RPMI7951 (cell line): ENCODE data around the gene CNTN5. TPM values are rescaled to one million over a fixed set of nuclear protein-coding genes. Genes with fewer than 3 reads are reported as not detected.
"Not testable (repeated sequence)": the region's sequence is repeated elsewhere in the genome, so short reads cannot be mapped to it uniquely, and the experiment has no call there.

Experiments
- DNase-seq: peaks from one replicate; pipeline ENCODE4 v3.0.0-alpha.2; 2012; ENCODE audit warnings: low read depth
- total RNA-seq: library from RNA; depleted of rRNA; stranded (reverse); fragments of >200 nt; shearing (Covaris generic); gene quantifications from 2 replicates; pipeline ENCODE4 v1.2.3, GENCODE V29; 2014

Gene CNTN5
- total RNA-seq, 1 experiment from 2014 or later: not detected

GRCh38 chr11:99275521-99275920 is 254.8 kb downstream of the CNTN5 start:
- DNase-seq: no peak

DNA sequence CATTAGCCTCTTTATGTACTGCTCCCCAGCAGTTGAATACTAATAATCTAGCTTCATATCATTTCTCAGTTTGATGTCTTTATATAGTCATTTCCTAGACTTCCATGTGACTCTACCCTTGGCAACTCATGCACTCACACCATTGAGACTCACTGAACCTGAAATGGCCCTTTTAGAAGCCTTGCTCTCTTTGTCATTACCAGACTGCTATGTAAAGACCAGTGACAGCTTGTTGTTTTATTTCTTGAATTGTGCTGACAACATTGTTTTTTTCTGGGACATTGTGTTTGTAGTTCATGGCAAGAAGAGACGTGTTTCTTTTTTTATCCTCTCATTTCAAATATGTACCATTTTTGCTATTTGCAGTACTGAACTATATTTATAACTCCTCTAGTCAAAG is 256.5 kb downstream of the CNTN5 start:
- DNase-seq: no peak

GRCh38 chr11:99279266-99279665 is 258.5 kb downstream of the CNTN5 start:
- DNase-seq: no peak

- DNase-seq: no peak
These were observed 260.6 kb downstream of the CNTN5 start for GRCh38 chr11:99281331-99281730.

- not testable (repeated sequence) for DNase-seq
These were observed 277.2 kb downstream of the CNTN5 start for GRCh38 chr11:99297925-99298324.

DNA sequence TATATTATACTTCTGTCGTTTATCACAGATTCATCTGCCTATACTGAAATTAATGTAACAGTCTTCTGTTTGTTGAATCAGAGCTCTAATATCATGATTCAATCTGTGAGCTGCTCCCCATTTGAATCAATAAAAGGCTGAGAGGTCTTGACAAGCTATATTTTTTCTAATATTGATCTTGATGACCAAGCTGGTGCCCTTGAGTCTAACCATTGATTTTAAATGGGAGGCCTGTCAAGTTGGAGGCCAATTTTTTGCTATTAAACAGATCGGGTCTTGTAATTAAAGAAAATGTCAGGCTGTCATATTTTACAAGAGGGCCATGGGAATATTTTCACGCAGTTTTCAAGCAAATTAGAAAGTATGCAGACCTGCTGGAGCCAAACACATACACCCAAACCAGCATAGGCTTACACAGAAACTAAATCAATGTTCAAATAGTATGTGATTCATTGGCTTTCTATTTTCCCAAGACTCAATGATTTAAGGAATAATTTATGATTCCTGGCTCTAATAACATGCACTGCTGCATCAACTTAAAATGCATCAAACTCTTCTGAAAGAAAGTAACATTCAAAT is 286.9 kb downstream of the CNTN5 start:
- no peak for DNase-seq

- no peak for DNase-seq
These were observed 291.1 kb downstream of the CNTN5 start for GRCh38 chr11:99311870-99312269.

GRCh38 chr11:99316776-99317520 is 296.2 kb downstream of the CNTN5 start:
- peak; percentile 39 for DNase-seq

- no peak for DNase-seq
These were observed 300.1 kb downstream of the CNTN5 start for GRCh38 chr11:99320769-99321290.

DNA sequence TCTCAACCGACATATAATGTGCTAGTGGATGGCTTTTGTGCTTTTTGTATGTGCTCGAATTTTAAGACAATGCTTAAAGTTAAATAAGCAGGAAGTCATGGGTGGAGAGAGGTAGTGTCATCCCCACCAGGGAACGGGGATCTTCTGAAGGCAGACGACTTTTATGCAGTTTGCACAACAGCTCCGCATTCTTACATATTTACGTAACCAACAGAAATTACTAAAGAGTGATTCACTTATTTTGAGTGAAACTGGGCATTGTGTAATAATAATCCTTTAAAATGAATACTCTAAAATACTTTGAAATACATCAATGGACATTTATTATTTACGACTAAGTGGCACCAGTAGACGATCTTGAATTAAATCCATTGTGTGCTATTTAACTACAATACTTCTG is 305.1 kb downstream of the CNTN5 start:
- peak; percentile 72 for DNase-seq

DNA sequence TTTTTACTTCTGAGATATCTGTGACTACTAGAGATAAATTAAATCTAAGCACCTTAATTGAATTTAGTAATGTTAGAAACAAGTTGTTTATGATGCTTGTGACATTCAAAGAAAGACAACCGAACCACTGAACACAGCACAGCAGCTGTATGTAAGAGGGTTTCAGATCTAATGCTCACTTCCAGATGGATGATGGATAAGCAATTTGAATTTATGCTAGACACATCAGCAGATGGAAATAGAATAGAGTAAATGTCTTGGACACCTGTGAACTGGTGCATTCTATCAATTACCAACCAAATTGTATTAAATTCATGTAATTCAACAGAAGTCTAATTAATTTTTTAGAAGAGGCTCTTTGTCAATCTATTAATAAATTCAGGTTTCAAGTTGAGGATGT is 306.3 kb downstream of the CNTN5 start:
- no peak for DNase-seq

DNA sequence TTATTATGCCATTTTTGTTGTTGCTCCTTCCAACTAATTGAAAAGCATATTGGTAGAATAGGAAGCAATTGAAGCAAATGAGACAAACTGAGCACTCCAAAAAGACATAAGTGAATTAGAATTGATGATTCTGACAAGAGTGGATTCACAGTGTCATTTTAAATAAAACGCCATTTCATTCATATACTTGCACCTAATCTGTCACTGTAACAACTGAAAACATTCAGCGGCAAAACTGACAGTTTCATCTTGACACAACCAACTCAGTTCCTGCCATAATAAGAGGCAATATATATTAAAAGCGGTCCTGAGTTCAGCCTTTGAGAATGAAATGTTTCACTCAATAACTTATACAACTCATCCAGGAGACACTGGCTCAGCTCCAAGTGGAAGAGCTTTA is 306.8 kb downstream of the CNTN5 start:
- DNase-seq: no peak

GRCh38 chr11:99333621-99334020 is 312.9 kb downstream of the CNTN5 start:
- no peak for DNase-seq

DNA sequence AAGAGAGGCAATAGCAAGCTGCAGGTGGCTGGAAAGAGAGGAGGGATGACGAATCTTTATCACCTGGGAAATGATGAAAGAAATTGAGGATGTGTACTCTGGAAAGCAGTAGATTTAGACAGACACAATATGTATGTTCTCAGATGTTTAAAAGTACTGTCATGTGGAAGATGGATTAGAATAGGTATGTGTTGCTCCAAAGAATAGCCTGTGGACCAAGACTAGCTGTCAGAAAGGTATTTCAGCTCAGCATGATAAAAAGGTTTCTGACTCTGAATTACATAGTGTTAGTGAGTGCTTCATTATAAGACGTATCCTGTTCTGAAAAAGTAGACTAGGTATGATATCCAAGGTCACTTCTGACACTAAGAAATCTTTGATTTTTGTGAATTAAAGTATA is 322.4 kb downstream of the CNTN5 start:
- DNase-seq: no peak

DNA sequence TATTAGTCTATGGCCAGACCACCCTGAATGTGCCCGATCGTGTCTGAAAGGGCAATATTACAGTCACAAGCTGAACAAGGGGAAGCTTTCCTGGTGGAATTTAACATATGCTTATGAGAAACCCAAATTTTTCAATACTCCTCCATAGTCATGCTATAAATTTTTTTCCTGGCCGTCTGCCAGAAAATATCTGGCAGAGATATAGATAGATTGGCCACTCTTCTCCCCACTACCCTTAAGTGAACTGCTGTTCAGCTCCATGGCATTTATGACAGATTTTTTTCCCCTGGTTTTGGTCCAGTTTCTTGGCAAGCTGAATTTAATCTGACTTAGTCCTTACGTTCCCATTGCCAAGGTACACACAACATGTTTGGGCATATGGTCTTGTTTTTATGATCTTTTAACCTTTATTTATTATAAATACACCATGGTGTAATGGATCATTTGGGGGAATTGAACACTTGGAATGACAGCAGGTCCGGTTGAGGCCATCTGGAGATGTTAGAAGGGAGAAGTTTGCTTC is 328.5 kb downstream of the CNTN5 start:
- no peak for DNase-seq

DNA sequence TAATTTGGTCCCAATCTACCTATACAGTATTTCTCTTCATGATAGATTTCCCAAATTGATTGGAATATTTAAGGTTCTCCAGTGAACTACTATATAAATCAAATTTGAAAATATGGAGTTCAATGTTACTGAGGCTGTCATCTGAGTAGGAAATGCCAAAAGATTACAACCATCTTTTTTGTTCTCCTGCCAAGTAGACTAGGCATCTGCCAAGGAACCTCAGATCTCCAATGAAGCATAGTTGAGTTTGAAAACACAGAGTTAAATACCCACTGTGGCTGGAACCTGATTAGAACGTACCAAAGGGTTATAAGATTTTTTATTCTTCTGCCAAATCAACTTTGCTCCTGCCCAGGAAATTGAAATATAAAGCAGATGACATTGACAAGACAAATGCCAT is 330.9 kb downstream of the CNTN5 start:
- DNase-seq: no peak

- no peak for DNase-seq
These were observed 331.9 kb downstream of the CNTN5 start for GRCh38 chr11:99352642-99353041.

- DNase-seq: no peak
These were observed 345.8 kb downstream of the CNTN5 start for GRCh38 chr11:99366546-99366945.

- DNase-seq: no peak
These were observed 347.8 kb downstream of the CNTN5 start for GRCh38 chr11:99368583-99368982.

DNA sequence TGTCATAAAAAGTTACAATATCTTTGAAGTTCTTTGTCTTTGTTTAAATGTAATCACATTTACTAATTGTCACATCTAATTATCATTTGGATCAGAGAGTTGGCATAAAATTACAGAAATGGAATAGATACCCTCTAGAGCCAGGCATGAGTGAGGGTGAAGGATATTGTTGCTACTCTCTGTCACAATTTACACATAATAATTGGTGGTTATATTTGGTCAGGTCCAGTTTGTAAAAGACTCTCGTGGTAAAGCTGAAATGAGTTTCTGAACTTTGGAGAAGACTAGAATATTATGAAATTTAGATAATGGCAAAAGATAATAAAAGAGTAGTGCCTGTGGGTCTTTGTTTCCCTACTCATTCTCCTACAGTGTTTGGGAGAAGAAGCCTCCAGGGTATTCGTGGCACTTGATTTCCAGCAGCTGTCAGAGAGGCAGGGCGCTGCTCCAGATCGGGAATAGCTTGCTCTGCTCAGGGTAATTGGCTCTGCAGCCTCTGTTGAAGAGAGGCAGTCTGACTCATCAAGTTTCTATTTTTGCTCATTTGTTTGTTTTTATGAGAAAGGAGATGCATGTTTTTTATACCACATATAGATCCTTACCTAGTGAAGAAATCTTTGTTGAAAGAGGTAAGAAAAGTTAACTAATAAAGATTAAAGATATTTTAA is 349.9 kb downstream of the CNTN5 start:
- DNase-seq: peak; percentile 61

- DNase-seq: no peak
These were observed 350.5 kb downstream of the CNTN5 start for GRCh38 chr11:99371257-99371656.

DNA sequence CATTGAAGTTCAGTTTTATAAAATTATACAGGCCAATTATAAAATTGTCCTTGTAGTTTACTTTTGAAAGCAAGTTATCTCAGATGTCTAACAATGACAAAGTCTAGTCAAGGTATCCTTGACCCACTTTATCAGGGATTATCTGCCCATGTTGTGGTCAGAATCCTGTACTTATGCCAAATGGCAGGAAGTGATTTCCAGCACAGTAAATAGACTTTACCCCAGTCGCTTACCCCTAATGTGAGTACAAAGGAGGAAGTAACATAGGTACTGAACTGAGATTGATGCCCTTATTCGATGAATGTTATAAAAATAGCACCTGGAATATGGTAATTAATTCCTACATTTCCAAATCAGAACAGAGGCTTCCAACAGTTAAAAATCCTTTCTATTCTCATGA is 355.7 kb downstream of the CNTN5 start:
- no peak for DNase-seq
